ENCODE data around the gene AQP3. TPM values are rescaled to one million over a fixed set of nuclear protein-coding genes. Genes with fewer than 3 reads are reported as not detected.

The AQP3 gene
- total and polyA plus RNA-seq, 2 of the 13 experiments (the other 11 are each of a cell fraction or from before 2014, with no cell fraction given): 1.4 to 5.5 TPM

DNA sequence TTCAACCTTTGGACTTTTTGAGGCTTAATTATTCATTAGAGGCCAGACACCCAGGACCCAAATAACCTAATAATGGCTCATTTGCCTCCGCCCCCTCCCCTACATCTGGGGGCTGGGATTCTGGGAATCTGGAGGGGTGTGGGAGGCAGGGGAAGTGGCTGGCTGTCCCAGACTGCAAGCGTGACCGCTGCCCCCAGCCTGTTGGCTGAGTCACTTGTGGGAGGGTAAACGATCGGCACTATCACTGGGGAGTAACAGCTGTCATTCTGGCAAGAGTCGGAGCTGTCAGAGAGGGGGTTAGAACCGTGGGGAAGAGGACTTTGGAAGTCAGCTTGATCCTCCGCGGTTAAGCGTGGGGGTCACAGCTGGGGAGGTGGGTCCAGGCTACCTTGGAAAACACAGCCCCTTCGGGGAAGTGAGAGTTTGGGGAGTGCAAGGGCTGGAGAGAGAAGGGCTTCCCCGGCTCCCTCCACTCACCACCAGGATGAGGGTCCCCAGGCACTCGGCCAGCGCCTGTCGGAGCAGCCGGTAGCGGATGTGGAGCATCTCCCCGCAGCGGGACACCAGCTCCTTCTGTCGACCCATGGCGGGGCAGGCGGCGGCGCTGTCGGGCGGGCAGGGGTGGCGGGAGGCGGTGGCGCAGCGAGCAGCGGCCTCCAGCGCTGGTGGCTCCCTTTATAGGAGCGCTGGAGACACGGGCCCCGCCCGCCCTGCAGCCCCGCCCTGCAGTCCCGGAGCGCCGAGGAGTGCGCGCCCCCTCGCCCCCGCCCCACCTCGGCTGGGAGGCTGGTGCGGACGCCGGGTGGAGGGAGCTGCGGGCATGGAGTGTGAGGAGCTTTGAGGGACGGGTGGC is at the start of gene AQP3 (continued):
- no peak for TF ChIP-seq SRSF1 (optimal IDR thresholded peaks at IDR 0.05; ENCODE audit: low read depth, low read length)
- no peak for TF ChIP-seq ZNF260 (CRISPR knock-in tag; IDR thresholded peaks at IDR 0.05; ENCODE audit: borderline replicate concordance, low read depth)
- no peak for TF ChIP-seq ATRX (CRISPR knock-in tag; IDR thresholded peaks at IDR 0.05; ENCODE audit: borderline replicate concordance)
- TF ChIP-seq, protein P1, sequence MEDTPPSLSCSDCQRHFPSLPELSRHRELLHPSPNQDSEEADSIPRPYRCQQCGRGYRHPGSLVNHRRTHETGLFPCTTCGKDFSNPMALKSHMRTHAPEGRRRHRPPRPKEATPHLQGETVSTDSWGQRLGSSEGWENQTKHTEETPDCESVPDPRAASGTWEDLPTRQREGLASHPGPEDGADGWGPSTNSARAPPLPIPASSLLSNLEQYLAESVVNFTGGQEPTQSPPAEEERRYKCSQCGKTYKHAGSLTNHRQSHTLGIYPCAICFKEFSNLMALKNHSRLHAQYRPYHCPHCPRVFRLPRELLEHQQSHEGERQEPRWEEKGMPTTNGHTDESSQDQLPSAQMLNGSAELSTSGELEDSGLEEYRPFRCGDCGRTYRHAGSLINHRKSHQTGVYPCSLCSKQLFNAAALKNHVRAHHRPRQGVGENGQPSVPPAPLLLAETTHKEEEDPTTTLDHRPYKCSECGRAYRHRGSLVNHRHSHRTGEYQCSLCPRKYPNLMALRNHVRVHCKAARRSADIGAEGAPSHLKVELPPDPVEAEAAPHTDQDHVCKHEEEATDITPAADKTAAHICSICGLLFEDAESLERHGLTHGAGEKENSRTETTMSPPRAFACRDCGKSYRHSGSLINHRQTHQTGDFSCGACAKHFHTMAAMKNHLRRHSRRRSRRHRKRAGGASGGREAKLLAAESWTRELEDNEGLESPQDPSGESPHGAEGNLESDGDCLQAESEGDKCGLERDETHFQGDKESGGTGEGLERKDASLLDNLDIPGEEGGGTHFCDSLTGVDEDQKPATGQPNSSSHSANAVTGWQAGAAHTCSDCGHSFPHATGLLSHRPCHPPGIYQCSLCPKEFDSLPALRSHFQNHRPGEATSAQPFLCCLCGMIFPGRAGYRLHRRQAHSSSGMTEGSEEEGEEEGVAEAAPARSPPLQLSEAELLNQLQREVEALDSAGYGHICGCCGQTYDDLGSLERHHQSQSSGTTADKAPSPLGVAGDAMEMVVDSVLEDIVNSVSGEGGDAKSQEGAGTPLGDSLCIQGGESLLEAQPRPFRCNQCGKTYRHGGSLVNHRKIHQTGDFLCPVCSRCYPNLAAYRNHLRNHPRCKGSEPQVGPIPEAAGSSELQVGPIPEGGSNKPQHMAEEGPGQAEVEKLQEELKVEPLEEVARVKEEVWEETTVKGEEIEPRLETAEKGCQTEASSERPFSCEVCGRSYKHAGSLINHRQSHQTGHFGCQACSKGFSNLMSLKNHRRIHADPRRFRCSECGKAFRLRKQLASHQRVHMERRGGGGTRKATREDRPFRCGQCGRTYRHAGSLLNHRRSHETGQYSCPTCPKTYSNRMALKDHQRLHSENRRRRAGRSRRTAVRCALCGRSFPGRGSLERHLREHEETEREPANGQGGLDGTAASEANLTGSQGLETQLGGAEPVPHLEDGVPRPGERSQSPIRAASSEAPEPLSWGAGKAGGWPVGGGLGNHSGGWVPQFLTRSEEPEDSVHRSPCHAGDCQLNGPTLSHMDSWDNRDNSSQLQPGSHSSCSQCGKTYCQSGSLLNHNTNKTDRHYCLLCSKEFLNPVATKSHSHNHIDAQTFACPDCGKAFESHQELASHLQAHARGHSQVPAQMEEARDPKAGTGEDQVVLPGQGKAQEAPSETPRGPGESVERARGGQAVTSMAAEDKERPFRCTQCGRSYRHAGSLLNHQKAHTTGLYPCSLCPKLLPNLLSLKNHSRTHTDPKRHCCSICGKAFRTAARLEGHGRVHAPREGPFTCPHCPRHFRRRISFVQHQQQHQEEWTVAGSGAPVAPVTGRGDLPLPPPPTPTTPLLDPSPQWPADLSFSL (CRISPR knock-in tag; IDR thresholded peaks at IDR 0.05): no peak
- no peak for TF ChIP-seq ZNF768 (CRISPR knock-in tag; IDR thresholded peaks at IDR 0.05)
- no peak for TF ChIP-seq ZNF234 (CRISPR knock-in tag; conservative IDR thresholded peaks at IDR 0.05)
- no peak for TF ChIP-seq MED8 (CRISPR knock-in tag; IDR thresholded peaks at IDR 0.05; ENCODE audit: insufficient replicate concordance)
- no peak for TF ChIP-seq ZNF577 (CRISPR knock-in tag; IDR thresholded peaks at IDR 0.05; ENCODE audit: borderline replicate concordance, low read depth)
- TF ChIP-seq, protein P2, sequence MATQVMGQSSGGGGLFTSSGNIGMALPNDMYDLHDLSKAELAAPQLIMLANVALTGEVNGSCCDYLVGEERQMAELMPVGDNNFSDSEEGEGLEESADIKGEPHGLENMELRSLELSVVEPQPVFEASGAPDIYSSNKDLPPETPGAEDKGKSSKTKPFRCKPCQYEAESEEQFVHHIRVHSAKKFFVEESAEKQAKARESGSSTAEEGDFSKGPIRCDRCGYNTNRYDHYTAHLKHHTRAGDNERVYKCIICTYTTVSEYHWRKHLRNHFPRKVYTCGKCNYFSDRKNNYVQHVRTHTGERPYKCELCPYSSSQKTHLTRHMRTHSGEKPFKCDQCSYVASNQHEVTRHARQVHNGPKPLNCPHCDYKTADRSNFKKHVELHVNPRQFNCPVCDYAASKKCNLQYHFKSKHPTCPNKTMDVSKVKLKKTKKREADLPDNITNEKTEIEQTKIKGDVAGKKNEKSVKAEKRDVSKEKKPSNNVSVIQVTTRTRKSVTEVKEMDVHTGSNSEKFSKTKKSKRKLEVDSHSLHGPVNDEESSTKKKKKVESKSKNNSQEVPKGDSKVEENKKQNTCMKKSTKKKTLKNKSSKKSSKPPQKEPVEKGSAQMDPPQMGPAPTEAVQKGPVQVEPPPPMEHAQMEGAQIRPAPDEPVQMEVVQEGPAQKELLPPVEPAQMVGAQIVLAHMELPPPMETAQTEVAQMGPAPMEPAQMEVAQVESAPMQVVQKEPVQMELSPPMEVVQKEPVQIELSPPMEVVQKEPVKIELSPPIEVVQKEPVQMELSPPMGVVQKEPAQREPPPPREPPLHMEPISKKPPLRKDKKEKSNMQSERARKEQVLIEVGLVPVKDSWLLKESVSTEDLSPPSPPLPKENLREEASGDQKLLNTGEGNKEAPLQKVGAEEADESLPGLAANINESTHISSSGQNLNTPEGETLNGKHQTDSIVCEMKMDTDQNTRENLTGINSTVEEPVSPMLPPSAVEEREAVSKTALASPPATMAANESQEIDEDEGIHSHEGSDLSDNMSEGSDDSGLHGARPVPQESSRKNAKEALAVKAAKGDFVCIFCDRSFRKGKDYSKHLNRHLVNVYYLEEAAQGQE (IDR thresholded peaks at IDR 0.05; ENCODE audit: borderline replicate concordance in 1 of 2, low read depth in 1 of 2, low read length in 2 of 2): no peak
- TF ChIP-seq, protein P3, sequence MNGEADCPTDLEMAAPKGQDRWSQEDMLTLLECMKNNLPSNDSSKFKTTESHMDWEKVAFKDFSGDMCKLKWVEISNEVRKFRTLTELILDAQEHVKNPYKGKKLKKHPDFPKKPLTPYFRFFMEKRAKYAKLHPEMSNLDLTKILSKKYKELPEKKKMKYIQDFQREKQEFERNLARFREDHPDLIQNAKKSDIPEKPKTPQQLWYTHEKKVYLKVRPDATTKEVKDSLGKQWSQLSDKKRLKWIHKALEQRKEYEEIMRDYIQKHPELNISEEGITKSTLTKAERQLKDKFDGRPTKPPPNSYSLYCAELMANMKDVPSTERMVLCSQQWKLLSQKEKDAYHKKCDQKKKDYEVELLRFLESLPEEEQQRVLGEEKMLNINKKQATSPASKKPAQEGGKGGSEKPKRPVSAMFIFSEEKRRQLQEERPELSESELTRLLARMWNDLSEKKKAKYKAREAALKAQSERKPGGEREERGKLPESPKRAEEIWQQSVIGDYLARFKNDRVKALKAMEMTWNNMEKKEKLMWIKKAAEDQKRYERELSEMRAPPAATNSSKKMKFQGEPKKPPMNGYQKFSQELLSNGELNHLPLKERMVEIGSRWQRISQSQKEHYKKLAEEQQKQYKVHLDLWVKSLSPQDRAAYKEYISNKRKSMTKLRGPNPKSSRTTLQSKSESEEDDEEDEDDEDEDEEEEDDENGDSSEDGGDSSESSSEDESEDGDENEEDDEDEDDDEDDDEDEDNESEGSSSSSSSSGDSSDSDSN (CRISPR knock-in tag; IDR thresholded peaks at IDR 0.05): peak; percentile 42; the same call in 1 of the 2 replicates
- TF ChIP-seq RBAK (CRISPR knock-in tag; IDR thresholded peaks at IDR 0.05): no peak
- TF ChIP-seq, protein P4, sequence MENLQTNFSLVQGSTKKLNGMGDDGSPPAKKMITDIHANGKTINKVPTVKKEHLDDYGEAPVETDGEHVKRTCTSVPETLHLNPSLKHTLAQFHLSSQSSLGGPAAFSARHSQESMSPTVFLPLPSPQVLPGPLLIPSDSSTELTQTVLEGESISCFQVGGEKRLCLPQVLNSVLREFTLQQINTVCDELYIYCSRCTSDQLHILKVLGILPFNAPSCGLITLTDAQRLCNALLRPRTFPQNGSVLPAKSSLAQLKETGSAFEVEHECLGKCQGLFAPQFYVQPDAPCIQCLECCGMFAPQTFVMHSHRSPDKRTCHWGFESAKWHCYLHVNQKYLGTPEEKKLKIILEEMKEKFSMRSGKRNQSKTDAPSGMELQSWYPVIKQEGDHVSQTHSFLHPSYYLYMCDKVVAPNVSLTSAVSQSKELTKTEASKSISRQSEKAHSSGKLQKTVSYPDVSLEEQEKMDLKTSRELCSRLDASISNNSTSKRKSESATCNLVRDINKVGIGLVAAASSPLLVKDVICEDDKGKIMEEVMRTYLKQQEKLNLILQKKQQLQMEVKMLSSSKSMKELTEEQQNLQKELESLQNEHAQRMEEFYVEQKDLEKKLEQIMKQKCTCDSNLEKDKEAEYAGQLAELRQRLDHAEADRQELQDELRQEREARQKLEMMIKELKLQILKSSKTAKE (CRISPR knock-in tag; IDR thresholded peaks at IDR 0.05; ENCODE audit: borderline replicate concordance): no peak

Measured in HepG2 (cell line).